Epithelial cell of esophagus (primary cell): ENCODE results near the gene ABTB1.

Experiments used
- DNase-seq: peaks from one replicate; pipeline ENCODE4 v3.0.0; 2010; ENCODE audit warnings: low read depth
- H3K4me3 ChIP-seq: 2 replicates; pipeline ENCODE4 v1.5.1; 2011; ENCODE audit warnings: mild to moderate bottlenecking, low read length, control low read depth
- TF ChIP-seq, protein P1 (sequence below): IDR thresholded peaks from 2 replicates; pipeline ENCODE4 v1.5.1; 2011; ENCODE audit warnings: low read depth, mild to moderate bottlenecking, low read length, control low read depth, inconsistent platforms; ENCODE audit not compliant: insufficient read depth; ENCODE audit errors: missing control alignments

ABTB1 gene

GRCh38 chr3:127671523-127672428 lies 976 bp upstream of the ABTB1 start:
- H3K4me3 ChIP-seq = peak overlapping the region; percentile 44
- TF ChIP-seq, protein P1, sequence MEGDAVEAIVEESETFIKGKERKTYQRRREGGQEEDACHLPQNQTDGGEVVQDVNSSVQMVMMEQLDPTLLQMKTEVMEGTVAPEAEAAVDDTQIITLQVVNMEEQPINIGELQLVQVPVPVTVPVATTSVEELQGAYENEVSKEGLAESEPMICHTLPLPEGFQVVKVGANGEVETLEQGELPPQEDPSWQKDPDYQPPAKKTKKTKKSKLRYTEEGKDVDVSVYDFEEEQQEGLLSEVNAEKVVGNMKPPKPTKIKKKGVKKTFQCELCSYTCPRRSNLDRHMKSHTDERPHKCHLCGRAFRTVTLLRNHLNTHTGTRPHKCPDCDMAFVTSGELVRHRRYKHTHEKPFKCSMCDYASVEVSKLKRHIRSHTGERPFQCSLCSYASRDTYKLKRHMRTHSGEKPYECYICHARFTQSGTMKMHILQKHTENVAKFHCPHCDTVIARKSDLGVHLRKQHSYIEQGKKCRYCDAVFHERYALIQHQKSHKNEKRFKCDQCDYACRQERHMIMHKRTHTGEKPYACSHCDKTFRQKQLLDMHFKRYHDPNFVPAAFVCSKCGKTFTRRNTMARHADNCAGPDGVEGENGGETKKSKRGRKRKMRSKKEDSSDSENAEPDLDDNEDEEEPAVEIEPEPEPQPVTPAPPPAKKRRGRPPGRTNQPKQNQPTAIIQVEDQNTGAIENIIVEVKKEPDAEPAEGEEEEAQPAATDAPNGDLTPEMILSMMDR = no peak
- DNase-seq = no peak

- H3K4me3 ChIP-seq = peak overlapping the region; percentile 51
- TF ChIP-seq, protein P1 = no peak
- peak; percentile 28 for DNase-seq
These were observed 694 bp downstream of the ABTB1 start for GRCh38 chr3:127673191-127674100.

DNA sequence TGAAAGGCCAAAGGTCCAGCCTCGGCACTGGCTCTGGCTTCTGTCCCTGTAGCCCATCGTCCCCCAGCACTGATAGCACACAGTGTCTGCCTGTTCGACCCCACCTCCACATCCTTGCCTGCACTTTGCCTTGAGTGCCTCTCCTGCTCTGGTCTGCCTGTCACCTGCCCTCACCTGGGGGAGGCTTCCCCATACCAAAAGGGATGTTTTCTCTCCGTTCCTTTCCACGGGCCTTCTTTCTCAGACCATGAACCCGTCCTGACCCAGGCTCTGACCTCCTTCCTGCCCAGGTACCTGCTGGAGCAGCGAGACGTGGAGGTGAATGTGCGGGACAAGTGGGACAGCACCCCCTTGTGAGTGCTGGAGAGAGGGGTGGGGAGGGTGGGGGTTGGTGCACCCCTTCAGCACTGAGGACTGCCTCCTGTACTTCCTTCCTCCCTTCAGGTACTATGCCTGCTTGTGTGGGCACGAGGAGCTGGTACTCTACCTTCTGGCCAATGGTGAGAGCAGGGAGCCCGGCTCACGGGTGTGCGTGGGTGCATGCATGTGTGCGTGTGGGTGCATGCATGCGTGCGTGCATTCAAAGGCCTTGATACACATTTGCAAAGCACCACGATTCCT lies 1.5 kb downstream of the ABTB1 start:
- no peak overlapping the region for H3K4me3 ChIP-seq
- TF ChIP-seq, protein P1 = no peak
- no peak for DNase-seq

DNA sequence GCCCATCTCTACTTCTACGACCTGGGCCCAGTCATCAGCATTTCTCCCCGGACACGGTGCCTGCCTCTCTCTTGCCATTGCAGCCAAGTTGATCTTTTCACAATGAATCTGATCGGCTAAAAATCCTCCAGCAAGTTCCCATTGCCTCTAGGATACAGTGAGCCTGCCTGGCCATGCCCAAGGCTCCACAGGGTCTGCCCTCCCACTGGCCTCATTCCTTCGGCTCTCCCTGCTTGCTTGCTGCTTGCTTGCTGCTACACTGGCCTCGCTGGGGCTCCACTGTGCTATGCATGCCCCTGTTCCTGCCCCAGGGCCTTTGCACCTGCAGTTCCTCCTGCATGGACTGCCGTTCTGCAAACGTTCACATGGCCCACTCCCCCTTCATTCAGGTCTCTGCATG lies 2.0 kb downstream of the ABTB1 start:
- H3K4me3 ChIP-seq = no peak overlapping the region
- no peak for DNase-seq
- TF ChIP-seq, protein P1 = no peak

- no peak overlapping the region for H3K4me3 ChIP-seq
- TF ChIP-seq, protein P1 = no peak
- no peak for DNase-seq
These were observed 3.1 kb downstream of the ABTB1 start for GRCh38 chr3:127675651-127676391.

DNA sequence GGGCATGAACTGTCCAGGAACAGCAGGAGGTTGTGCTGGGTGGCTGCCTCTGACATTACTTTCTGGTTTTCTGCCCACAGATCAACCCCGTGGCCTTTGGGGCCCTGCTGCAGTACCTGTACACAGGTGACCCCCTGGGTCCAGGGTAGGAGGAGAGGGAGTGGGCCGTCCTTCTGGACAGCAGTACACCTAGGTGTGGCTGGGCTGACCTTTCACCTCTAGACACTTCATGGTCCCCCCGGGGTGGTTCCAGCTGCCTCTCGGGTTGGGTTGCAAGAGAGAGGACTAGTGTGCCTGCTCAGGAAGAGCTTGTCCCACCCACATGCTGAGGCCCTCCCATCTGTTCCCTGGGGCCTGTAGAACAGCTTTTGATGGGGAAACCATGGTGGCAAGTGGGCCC lies 3.7 kb downstream of the ABTB1 start:
- no peak overlapping the region for H3K4me3 ChIP-seq
- no peak for DNase-seq
- TF ChIP-seq, protein P1 = no peak
